Measurements from ENCODE around the gene ITPR2.
"Not testable (repeated sequence)": the region's sequence is repeated elsewhere in the genome, so short reads cannot be mapped to it uniquely, and the experiment has no call there.

DNA sequence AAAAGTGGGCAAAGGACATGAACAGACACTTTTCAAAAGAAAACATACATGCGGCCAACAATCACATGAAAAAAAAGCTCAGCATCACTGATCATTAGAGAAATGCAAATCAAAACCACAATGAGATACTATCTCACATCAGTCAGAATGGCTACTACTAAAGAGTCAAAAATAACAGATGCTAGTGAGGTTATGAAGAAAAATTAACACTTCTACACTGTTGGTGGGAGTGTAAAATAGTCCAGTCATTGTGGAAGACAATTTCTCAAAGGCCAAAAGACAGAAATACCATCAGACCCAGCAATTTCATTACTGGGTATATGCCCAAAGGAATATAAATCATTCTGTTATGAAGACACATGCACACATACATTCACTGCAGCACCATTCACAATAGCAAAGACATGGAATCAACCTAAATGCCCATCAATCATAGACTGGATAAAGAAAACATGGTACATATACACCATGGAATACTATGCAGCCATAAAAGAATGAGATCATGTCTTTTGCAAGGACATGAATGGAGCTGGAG, 103.8 kb downstream of the ITPR2 start:
- TF ChIP-seq, protein P1, sequence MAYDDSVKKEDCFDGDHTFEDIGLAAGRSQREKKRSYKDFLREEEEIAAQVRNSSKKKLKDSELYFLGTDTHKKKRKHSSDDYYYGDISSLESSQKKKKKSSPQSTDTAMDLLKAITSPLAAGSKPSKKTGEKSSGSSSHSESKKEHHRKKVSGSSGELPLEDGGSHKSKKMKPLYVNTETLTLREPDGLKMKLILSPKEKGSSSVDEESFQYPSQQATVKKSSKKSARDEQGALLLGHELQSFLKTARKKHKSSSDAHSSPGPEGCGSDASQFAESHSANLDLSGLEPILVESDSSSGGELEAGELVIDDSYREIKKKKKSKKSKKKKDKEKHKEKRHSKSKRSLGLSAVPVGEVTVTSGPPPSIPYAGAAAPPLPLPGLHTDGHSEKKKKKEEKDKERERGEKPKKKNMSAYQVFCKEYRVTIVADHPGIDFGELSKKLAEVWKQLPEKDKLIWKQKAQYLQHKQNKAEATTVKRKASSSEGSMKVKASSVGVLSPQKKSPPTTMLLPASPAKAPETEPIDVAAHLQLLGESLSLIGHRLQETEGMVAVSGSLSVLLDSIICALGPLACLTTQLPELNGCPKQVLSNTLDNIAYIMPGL (CRISPR knock-in tag; IDR thresholded peaks at IDR 0.05; ENCODE audit: borderline replicate concordance), result not testable (repeated sequence)
- TF ChIP-seq POLR2A (IDR thresholded peaks at IDR 0.05; ENCODE audit: low read length); EHMT2 (IDR thresholded peaks at IDR 0.05; ENCODE audit: low read depth): not testable (repeated sequence)

Data from A549 (cell line).